ENCODE measurements around the gene YPEL1.

YPEL1 gene

GRCh38 chr22:21714059-21714770 is 21.4 kb downstream of the YPEL1 start:
- no peak for DNase-seq (ENCODE audit: low spot score)
- in situ Hi-C loops (cut with MboI; ENCODE audit: low sequenced_read_pairs, unreplicated experiment): no loop called here

GRCh38 chr22:21713428-21714058 is 22.1 kb downstream of the YPEL1 start:
- no peak for DNase-seq (ENCODE audit: low spot score)
- TF ChIP-seq CTCF (IDR thresholded peaks at IDR 0.05; ENCODE audit: borderline replicate concordance, control extremely low read depth, extremely low read depth, insufficient read depth, missing control alignments): no peak
- in situ Hi-C loops (cut with MboI; ENCODE audit: low sequenced_read_pairs, unreplicated experiment): no loop called here

More at GRCh38 chr22:21714059-21714770, 21.4 kb downstream of the YPEL1 start:
- TF ChIP-seq CTCF (IDR thresholded peaks at IDR 0.05; ENCODE audit: borderline replicate concordance, control extremely low read depth, extremely low read depth, insufficient read depth, missing control alignments): no peak

GRCh38 chr22:21712751-21713427 is 22.7 kb downstream of the YPEL1 start:
- peak; percentile 86 for DNase-seq (ENCODE audit: low spot score)
- TF ChIP-seq CTCF (IDR thresholded peaks at IDR 0.05; ENCODE audit: borderline replicate concordance, control extremely low read depth, extremely low read depth, insufficient read depth, missing control alignments): peak; percentile 64
- in situ Hi-C loops (cut with MboI; ENCODE audit: low sequenced_read_pairs, unreplicated experiment): no loop called here

GRCh38 chr22:21711851-21712250 is 23.7 kb downstream of the YPEL1 start:
- DNase-seq (ENCODE audit: low spot score): no peak
- no peak for TF ChIP-seq CTCF (IDR thresholded peaks at IDR 0.05; ENCODE audit: borderline replicate concordance, control extremely low read depth, extremely low read depth, insufficient read depth, missing control alignments)
- in situ Hi-C loops (cut with MboI; ENCODE audit: low sequenced_read_pairs, unreplicated experiment): no loop called here

GRCh38 chr22:21710156-21710555 is 25.4 kb downstream of the YPEL1 start:
- in situ Hi-C loops (cut with MboI; ENCODE audit: low sequenced_read_pairs, unreplicated experiment): no loop called here
- no peak for DNase-seq (ENCODE audit: low spot score)
- TF ChIP-seq CTCF (IDR thresholded peaks at IDR 0.05; ENCODE audit: borderline replicate concordance, control extremely low read depth, extremely low read depth, insufficient read depth, missing control alignments): no peak

- in situ Hi-C loops (cut with MboI; ENCODE audit: low sequenced_read_pairs, unreplicated experiment): loop anchor here (10.0 kb wide), 1 partner anchor 235 kb away; no protein-coding TSS in a partner anchor
- no peak for DNase-seq (ENCODE audit: low spot score)
- no peak for TF ChIP-seq CTCF (IDR thresholded peaks at IDR 0.05; ENCODE audit: borderline replicate concordance, control extremely low read depth, extremely low read depth, insufficient read depth, missing control alignments)
These were observed 25.9 kb downstream of the YPEL1 start for GRCh38 chr22:21709688-21710087.

Measured in GM13976 (cell line).